ENCODE results near the gene KLHDC8B. TPM values are rescaled to one million over a fixed set of nuclear protein-coding genes. Genes with fewer than 3 reads are reported as not detected.

The KLHDC8B gene
- total and polyA plus RNA-seq, 10 of the 15 experiments (the other 5 are each of a cell fraction or from before 2014, with no cell fraction given) = 0.31 to 1.5 (median 0.85) TPM; not detected in 1

GRCh38 chr3:49199239-49199899, 28.0 kb downstream of the KLHDC8B start:
- Histone ChIP-seq H3K4me3 (no peak overlapping the region), H3K79me2 (ENCODE audit: control insufficient read depth, insufficient read depth, low read length) (no peaks in the 10 kb centered on the region), H3K9me3 (replicated peaks; ENCODE audit: control insufficient read depth, insufficient read depth, low read length) (no peaks in the 10 kb centered on the region), H3K4me1 (ENCODE audit: control insufficient read depth, insufficient read depth, low read length) (no peaks in the 10 kb centered on the region), H4K20me1 (ENCODE audit: control insufficient read depth, insufficient read depth) (no peaks in the 10 kb centered on the region), H3K9ac (ENCODE audit: control insufficient read depth, insufficient read depth, low read length) (no peak overlapping the region), H3K4me2 (ENCODE audit: control insufficient read depth, insufficient read depth) (no peak overlapping the region), H2AFZ (ENCODE audit: control insufficient read depth, low read depth, low read length) (no peak overlapping the region), H3K36me3 (ENCODE audit: control insufficient read depth in 2 of 2, insufficient read depth in 2 of 2, low read length in 1 of 2) (no peaks in the 10 kb centered on the region), H3K27ac (ENCODE audit: control insufficient read depth, insufficient read depth) (no peak overlapping the region), H3K27me3 (replicated peaks in 1 of 2; ENCODE audit: control insufficient read depth in 2 of 2, insufficient read depth in 2 of 2, low read length in 1 of 2) (no peaks in the 10 kb centered on the region)
- WGBS (ENCODE audit: insufficient coverage, insufficient replicate concordance, low lambda C conversion rate, missing lambda C conversion rate) = 86% methylated on average over 42 of the region's 53 CpGs
- DNase-seq (ENCODE audit: low read depth, low spot score) (no peak), FAIRE-seq (no peak), ATAC-seq (no peak)
- no peak for TF ChIP-seq TCF3 (IDR thresholded peaks at IDR 0.05; ENCODE audit: borderline replicate concordance, insufficient read depth, low read depth, low read length)
- no peak for TF ChIP-seq CREB1 (IDR thresholded peaks at IDR 0.05; ENCODE audit: low read depth)
- no peak for TF ChIP-seq RAD51 (IDR thresholded peaks at IDR 0.05)
- no peak for TF ChIP-seq CBX3 (IDR thresholded peaks at IDR 0.05; ENCODE audit: borderline replicate concordance, low read depth)
- no peak for TF ChIP-seq HDAC6 (IDR thresholded peaks at IDR 0.05; ENCODE audit: unreplicated experiment)
- no peak for TF ChIP-seq PAX8 (IDR thresholded peaks at IDR 0.05)
- no peak for TF ChIP-seq DPF2 (IDR thresholded peaks at IDR 0.05)
- no peak for TF ChIP-seq HCFC1 (IDR thresholded peaks at IDR 0.05; ENCODE audit: low read length)
- no peak for TF ChIP-seq ZNF207 (IDR thresholded peaks at IDR 0.05; ENCODE audit: borderline replicate concordance)
- TF ChIP-seq IRF3 (IDR thresholded peaks at IDR 0.05) = no peak
- no peak for TF ChIP-seq SREBF2 (IDR thresholded peaks at IDR 0.05; ENCODE audit: low read length)
- TF ChIP-seq SP1 (IDR thresholded peaks at IDR 0.05; ENCODE audit: low read depth, low read length) = no peak
- no peak for TF ChIP-seq SIN3A (IDR thresholded peaks at IDR 0.05; ENCODE audit: low read depth, low read length)
- no peak for TF ChIP-seq ZBTB33 (IDR thresholded peaks at IDR 0.05)
- TF ChIP-seq FOXM1 (IDR thresholded peaks at IDR 0.05; ENCODE audit: low read depth, low read length) = no peak
- TF ChIP-seq ETV6 (conservative IDR thresholded peaks at IDR 0.05 in 1 of 2, IDR thresholded peaks at IDR 0.05 in 1 of 2; ENCODE audit: borderline replicate concordance in 1 of 2, low read depth in 1 of 2) = no peak
- no peak for TF ChIP-seq ZNF24 (IDR thresholded peaks at IDR 0.05)
- no peak for TF ChIP-seq CTCF (IDR thresholded peaks at IDR 0.05 in 2 of 3, conservative IDR thresholded peaks at IDR 0.05 in 1 of 3; ENCODE audit: control insufficient read depth in 2 of 3, extremely low read depth in 1 of 3, insufficient read depth in 1 of 3, low read depth in 3 of 3, low read length in 3 of 3)
- no peak for TF ChIP-seq USF1 (IDR thresholded peaks at IDR 0.05; ENCODE audit: borderline replicate concordance, extremely low read length, insufficient read depth, low read depth, low read length)
- ChIA-PET POLR2A (no interaction called here), SMC1A (ENCODE audit: uncharacterized antibody, unreplicated experiment) (no interaction called here), CTCF (no interaction called here), RAD21 (ENCODE audit: unreplicated experiment) (no interaction called here)
- in situ Hi-C loops (cut with MboI) = no loop called here
- intact Hi-C loops (cut with micrococcal nuclease; ENCODE audit: unreplicated experiment) = no loop called here
- no TSS peak for BruUV-seq (replicated peaks)

Data from GM12878 (cell line).